A204.1 (cell line): ENCODE results near the gene AKAP13.

Experiments
- FAIRE-seq: peaks from 2 replicates; lab custom pipeline; 2012; peaks lifted over from hg19 to GRCh38; lab: Jason Lieb, UNC

Gene AKAP13

DNA sequence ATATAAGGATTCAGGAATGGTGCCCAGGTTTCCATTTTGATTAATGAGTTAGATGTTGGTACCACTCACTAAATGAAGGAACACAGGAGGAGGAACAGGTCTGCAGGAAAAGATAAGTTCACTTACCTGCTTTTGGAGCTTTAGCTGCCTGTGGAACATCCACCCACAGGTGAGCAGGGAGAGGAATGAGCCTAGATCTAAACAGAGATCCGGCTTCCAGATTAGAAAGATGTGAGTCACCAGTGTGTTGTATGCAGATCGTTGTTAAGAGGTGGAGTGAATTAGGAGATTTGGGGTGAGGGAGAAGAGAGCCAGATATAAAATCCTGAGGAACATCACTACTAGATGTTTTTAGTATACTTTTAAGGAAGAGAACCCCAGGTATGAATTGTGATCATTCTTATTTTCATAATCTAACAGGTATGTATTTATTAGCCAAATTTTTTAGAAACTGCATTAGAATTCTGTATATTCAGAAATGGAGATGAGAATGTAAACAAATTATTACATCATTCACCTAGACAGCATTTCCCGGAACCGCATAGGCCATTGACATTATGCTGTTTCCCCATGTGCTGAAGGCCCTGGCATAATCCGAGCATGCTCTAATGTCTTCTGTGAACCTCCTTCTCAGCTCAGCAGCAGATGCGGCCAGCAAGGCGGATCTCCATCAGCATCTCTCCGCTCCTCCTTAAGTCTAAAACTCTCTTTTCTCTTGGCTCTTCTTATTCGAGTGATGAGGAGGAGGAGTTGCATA lies 296.1 kb downstream of the AKAP13 start:
- no peak for FAIRE-seq

DNA sequence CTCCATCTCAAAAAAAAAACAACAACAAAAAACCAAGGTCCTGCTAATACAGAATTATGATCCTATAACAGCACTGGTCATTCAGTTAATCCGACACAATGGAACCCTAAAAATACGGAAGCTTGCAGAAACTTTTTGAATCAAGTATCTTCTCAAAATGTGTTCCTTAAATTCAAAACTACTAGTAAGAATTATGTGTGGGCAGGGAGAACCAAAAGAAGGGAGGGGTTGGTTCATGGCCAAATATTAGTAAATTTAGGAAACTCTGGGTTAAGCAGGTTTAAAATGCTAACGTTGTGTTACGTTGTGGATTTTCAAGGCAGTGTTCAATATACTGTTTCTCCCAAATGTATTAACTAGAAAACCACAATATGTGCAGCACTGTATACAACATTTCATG lies 298.8 kb downstream of the AKAP13 start:
- no peak for FAIRE-seq

- FAIRE-seq: no peak
These were observed 301.0 kb downstream of the AKAP13 start for GRCh38 chr15:85681386-85681785.

DNA sequence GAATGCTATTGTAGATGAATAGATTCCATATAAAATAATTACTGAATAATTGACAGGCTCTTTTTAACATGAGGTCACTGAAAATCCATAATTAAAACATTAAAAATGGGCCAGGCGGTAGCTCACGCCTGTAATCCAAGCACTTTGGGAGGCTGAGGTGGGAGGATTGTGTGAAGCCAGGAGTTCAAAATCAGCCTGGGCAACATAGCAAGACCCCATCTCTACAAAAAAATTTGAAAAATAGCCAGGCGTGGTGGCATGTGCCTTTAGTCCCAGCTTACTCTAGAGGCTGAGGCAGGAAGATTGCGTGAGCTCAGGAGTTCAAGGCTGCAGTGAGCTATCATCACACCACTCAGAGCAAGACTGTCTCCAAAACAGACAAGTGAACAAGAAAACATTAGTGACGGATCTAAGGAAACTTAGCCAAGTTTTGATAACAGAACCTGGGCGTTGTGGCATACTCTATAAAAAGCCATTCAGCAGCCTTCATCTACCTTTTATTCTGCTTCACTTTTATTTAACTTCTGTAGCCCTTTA lies 303.8 kb downstream of the AKAP13 start:
- no peak for FAIRE-seq

GRCh38 chr15:85685356-85685755 lies 305.0 kb downstream of the AKAP13 start:
- no peak for FAIRE-seq

DNA sequence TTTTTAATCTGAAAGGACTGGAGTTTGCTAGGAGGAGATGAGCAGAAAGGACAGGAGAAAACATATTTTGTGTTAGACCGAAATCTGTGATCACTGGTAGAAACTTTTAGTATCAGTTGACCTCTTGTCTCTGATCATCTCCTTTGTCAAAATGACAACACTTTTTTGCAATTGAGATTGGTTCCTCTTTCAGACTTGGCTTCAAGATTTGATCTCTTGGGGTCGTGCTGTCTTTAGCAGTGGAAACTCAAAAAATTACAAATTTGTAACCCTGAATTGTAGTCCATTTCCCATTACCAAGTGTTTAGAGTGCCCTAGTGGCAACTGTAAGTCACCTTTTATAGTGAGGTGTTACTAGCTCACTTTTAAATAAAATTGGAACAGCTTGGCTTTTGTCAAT lies 306.9 kb downstream of the AKAP13 start:
- no peak for FAIRE-seq

- no peak for FAIRE-seq
These were observed 308.3 kb downstream of the AKAP13 start for GRCh38 chr15:85688711-85689110.

- FAIRE-seq: no peak
These were observed 309.3 kb downstream of the AKAP13 start for GRCh38 chr15:85689729-85690128.

GRCh38 chr15:85690561-85691231 lies 310.3 kb downstream of the AKAP13 start:
- no peak for FAIRE-seq

DNA sequence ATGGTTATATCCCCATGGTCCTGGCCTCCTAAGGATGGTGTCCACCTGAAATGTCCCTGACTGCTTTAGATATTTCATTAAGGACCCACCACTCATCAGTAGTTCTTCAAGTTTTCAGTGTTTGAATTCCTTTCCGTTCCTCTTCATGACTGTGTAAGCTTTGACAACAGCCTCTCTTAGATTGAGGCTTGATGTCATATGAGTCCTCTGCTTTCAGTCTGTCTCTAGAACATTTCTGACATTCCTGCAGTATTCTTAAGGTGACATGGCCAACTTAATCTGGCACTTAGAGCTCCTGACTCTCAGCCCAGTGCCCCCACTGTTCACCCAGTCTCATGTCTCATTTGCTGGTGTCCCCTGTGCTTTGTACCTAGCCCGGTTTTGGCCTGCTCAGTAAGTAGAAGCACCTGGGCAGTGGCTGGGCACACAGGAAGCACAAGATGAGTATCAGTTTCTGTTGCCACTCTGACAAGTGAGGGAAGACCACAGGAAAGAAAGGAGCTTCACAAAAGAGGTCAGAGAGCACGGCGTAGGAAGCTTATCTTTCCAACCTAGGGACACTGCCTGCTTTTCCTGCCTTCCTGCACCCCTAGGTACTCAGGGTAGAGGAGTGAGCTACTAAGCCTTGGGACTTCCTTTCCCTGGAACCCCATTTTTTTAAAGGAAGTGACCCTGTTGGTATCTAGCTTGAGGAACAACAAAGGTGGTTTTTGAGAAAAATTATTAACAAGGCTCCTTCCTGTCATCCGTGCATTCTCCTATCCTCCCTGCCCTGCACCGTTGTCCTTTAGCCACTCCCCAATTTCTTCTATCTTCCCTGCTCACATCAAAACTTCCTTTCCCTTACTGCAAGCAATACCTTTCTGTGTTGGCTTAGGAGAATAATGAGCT lies 311.2 kb downstream of the AKAP13 start:
- FAIRE-seq: no peak

GRCh38 chr15:85692321-85692720 lies 311.9 kb downstream of the AKAP13 start:
- no peak for FAIRE-seq

DNA sequence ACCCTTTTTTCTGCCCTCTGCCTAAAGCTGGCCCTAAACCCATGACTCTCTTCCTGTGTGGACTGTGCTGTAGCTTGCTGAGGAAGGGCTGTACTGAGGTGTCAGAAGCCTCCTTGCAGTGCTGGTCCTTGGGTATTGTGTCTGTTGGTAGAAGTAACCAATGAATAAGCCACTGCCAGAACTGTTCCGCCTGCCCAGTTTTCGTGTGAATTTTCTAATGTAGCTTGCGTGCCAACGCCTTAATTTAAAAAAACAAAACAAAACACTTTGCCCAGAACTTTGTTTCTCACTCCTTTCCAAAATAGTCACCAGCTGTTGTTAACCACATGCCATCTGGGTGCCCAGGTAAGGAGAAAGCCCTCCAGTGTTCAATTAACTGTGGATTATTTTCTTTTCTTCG lies 312.5 kb downstream of the AKAP13 start:
- no peak for FAIRE-seq

GRCh38 chr15:85693277-85693676 lies 312.9 kb downstream of the AKAP13 start:
- no peak for FAIRE-seq

DNA sequence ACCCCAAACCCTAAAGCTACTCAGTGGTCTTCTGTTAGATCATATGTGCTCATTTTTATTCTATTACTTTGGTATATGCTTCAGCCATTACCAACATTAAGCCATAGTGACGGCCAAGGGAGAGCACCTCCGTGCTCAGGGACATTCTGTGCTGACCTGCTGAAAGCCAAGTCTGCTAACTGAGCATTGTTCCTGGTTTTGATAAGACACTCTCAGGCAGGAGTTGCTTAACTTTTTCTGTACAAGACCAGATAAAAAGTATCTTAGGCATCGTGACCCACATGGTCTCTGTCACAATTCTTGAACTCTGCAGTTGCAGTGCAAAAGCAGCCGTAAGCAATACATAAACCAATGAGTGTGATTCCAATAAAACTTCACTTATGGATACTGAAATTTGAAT lies 313.7 kb downstream of the AKAP13 start:
- FAIRE-seq: no peak

DNA sequence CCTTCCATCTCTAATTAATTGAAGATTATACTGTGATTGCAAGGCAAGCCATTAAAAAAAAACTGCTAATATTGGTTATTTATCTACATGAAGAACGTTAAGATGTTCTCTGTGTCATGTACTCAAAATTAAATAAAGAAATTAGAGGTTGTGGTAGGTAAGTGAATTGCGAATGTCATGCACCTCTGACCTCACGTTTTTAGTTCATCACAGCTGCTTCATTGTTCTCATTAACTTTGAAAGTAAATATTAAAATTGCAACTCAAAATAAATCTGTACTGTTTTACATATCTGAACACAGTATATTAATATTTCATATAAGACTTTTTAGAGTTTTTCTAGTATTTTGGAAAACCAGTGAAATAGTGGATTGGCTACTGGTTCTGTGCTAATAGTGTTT lies 320.4 kb downstream of the AKAP13 start:
- no peak for FAIRE-seq

- FAIRE-seq: no peak
These were observed 322.1 kb downstream of the AKAP13 start for GRCh38 chr15:85702321-85703101.

DNA sequence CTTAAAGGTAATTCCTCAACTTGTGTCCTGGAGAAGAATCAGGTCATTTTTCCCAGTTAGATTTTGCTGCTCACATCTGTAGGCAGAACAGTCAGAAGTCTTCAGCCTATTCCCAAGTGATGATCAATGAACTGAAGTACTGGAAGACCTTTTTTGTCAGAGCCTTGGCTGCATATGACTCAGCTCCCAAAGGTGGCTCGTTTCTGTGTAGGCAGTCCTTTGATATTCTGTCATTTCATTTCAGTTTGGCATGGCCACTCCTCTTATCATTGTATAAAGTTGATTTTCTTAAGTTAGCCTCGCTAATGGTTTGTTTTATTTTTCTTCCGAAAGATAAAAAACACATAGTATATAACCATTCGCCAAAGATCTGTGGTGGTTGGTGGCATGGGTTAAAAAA lies 323.7 kb downstream of the AKAP13 start:
- no peak for FAIRE-seq

GRCh38 chr15:85704720-85705429 lies 324.5 kb downstream of the AKAP13 start:
- no peak for FAIRE-seq

- FAIRE-seq: no peak
These were observed 326.5 kb downstream of the AKAP13 start for GRCh38 chr15:85706779-85707518.

DNA sequence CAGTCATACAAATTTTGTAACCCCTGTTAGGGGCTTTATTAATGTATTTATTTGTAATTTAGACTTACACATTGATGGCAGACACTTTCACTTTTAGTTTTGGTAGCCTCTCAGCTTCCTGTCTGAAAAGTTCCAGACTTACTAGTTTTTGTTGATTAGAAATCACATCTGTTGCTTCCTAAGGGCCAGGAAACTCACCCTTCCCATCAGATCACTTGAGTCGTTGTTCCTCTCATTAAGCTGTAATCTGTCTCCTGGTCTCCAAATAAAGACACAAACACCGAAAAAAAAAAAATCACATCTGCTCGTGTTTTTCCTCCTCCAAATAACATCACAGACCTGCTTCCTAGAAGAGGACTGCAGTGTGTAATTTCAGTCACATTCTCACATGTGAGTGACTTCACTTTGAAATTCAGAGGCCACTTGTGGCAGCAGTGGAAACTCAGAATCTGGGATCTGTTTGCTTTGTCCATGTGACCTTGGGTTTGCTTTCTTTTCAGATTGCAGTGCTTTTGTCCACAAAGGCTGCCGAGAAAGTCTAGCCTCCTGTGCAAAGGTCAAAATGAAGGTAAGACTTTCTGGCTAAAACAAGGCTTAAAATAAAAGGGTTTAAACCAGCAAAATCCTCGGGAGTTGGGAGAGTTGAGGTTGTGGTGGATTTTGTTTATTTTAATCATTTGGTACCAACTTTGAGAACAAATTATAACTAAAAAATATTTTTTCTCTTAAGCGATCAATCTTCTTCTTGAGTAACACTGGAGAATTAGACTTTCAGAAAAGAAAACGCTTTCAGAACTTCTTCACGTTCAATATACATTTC lies 327.3 kb downstream of the AKAP13 start:
- no peak for FAIRE-seq
